ENCODE measurements around the gene GCH1.

DNA sequence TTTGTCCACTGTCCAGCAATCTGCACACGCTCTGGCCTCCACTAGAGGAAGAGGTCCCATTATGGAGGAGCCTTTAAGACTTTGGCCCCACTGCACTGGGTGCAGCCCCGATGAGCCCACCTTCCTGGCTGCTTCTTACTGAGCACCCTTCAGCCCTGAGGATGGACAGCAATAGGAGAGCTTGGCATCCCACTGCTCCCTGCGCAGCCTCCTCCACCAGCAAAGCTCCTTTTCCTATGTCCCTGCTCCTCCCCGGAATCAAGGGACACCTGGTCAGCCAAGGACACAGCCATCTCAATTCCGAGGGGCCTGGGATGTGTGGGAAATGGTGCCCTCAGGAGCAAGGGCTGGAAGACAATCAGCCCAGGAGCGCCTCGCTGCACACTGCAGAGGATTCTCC is 94.7 kb downstream of the GCH1 start:
- TF ChIP-seq, protein P1, sequence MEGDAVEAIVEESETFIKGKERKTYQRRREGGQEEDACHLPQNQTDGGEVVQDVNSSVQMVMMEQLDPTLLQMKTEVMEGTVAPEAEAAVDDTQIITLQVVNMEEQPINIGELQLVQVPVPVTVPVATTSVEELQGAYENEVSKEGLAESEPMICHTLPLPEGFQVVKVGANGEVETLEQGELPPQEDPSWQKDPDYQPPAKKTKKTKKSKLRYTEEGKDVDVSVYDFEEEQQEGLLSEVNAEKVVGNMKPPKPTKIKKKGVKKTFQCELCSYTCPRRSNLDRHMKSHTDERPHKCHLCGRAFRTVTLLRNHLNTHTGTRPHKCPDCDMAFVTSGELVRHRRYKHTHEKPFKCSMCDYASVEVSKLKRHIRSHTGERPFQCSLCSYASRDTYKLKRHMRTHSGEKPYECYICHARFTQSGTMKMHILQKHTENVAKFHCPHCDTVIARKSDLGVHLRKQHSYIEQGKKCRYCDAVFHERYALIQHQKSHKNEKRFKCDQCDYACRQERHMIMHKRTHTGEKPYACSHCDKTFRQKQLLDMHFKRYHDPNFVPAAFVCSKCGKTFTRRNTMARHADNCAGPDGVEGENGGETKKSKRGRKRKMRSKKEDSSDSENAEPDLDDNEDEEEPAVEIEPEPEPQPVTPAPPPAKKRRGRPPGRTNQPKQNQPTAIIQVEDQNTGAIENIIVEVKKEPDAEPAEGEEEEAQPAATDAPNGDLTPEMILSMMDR (conservative IDR thresholded peaks at IDR 0.05; ENCODE audit: low read depth, low read length), result no peak
- TF ChIP-seq EZH2 (IDR thresholded peaks at IDR 0.05; ENCODE audit: borderline replicate concordance, low read depth, low read length, poor library complexity, severe bottlenecking), result no peak
